HG03066 (cell line): ENCODE measurements around the gene EHHADH.
A peak's percentile ranks its signal among the peaks of the same experiment; 100 is the strongest.
"Not testable (repeated sequence)": the region's sequence is repeated elsewhere in the genome, so short reads cannot be mapped to it uniquely, and the experiment has no call there.

Experiments used
- ATAC-seq: cut with Tn5 transposase; IDR thresholded peaks from one replicate; pipeline ENCODE4 v1.9.1; 2021; ENCODE audit warnings: low read depth; ENCODE audit not compliant: unreplicated experiment

Gene EHHADH

GRCh38 chr3:185253645-185254410 lies at the start of gene EHHADH:
Gene EHHADH (minus strand): TSS chr3:185254049. CDS start chr3:185254022, 27 bp downstream.
- peak; percentile 73 for ATAC-seq

GRCh38 chr3:185299918-185300426 lies 46.1 kb upstream of the EHHADH start:
- not testable (repeated sequence) for ATAC-seq

GRCh38 chr3:185297867-185298266 lies 44.0 kb upstream of the EHHADH start:
- no peak for ATAC-seq

- ATAC-seq: no peak
Observed at GRCh38 chr3:185292238-185292637, 38.4 kb upstream of the EHHADH start.

- no peak for ATAC-seq
Observed at GRCh38 chr3:185290266-185290665, 36.4 kb upstream of the EHHADH start.

GRCh38 chr3:185283374-185283935 lies 29.6 kb upstream of the EHHADH start:
- ATAC-seq: no peak

- ATAC-seq: peak; percentile 100
Observed at GRCh38 chr3:185282696-185283373, 29.0 kb upstream of the EHHADH start.

GRCh38 chr3:185280572-185281365 lies 26.9 kb upstream of the EHHADH start:
- ATAC-seq: no peak

- no peak for ATAC-seq
Observed at GRCh38 chr3:185279587-185280138, 25.8 kb upstream of the EHHADH start.

GRCh38 chr3:185276415-185276814 lies 22.6 kb upstream of the EHHADH start:
- no peak for ATAC-seq

GRCh38 chr3:185272033-185272432 lies 18.2 kb upstream of the EHHADH start:
- ATAC-seq: no peak

GRCh38 chr3:185270956-185271332 lies 17.1 kb upstream of the EHHADH start:
- no peak for ATAC-seq

- no peak for ATAC-seq
Observed at GRCh38 chr3:185270262-185270955, 16.6 kb upstream of the EHHADH start.

GRCh38 chr3:185268194-185268962 lies 14.5 kb upstream of the EHHADH start:
- ATAC-seq: no peak

GRCh38 chr3:185267193-185267592 lies 13.3 kb upstream of the EHHADH start:
- ATAC-seq: no peak

GRCh38 chr3:185264849-185265553 lies 11.2 kb upstream of the EHHADH start:
- no peak for ATAC-seq

GRCh38 chr3:185263423-185263822 lies 9.6 kb upstream of the EHHADH start:
- ATAC-seq: no peak

GRCh38 chr3:185257334-185257733 lies 3.5 kb upstream of the EHHADH start:
- ATAC-seq: no peak
